GM12864 (cell line): Measurements from ENCODE around the gene NLRC5.

Experiments
- DNase-seq: peaks from one replicate; pipeline ENCODE4 v3.0.0-alpha.2; 2011; ENCODE audit warnings: low read depth
- H3K4me3 ChIP-seq: 2 replicates; pipeline ENCODE4 v1.5.1; 2011; ENCODE audit warnings: mild to moderate bottlenecking, low read depth, low read length, control low read depth
- TF ChIP-seq, protein P1 (sequence below): IDR thresholded peaks from 2 replicates; pipeline ENCODE4 v1.5.1; 2011; ENCODE audit warnings: low read depth, mild to moderate bottlenecking, moderate library complexity, low read length, control low read depth, inconsistent platforms; ENCODE audit errors: missing control alignments

NLRC5 gene

DNA sequence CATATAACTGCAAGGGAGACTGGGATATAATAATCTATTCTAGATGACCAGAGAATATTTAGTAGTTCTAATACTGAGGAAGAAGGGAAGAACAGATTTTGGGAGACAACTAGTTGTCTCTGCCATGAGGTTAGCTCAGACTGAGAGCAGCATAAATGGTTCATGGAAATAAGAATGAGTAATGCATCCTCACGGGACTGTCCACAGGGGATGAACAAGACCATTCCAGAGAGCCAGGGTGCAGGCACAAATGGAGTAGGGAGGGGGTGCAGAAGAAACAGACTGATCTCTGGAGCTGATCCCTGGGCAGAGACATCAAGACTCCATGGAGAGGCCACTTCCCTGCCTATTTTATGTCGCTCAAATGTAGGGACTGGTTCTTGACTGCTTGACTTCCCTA lies 30.4 kb downstream of the NLRC5 start:
- TF ChIP-seq, protein P1, sequence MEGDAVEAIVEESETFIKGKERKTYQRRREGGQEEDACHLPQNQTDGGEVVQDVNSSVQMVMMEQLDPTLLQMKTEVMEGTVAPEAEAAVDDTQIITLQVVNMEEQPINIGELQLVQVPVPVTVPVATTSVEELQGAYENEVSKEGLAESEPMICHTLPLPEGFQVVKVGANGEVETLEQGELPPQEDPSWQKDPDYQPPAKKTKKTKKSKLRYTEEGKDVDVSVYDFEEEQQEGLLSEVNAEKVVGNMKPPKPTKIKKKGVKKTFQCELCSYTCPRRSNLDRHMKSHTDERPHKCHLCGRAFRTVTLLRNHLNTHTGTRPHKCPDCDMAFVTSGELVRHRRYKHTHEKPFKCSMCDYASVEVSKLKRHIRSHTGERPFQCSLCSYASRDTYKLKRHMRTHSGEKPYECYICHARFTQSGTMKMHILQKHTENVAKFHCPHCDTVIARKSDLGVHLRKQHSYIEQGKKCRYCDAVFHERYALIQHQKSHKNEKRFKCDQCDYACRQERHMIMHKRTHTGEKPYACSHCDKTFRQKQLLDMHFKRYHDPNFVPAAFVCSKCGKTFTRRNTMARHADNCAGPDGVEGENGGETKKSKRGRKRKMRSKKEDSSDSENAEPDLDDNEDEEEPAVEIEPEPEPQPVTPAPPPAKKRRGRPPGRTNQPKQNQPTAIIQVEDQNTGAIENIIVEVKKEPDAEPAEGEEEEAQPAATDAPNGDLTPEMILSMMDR: no peak
- no peak for DNase-seq
- H3K4me3 ChIP-seq: no peak overlapping the region

DNA sequence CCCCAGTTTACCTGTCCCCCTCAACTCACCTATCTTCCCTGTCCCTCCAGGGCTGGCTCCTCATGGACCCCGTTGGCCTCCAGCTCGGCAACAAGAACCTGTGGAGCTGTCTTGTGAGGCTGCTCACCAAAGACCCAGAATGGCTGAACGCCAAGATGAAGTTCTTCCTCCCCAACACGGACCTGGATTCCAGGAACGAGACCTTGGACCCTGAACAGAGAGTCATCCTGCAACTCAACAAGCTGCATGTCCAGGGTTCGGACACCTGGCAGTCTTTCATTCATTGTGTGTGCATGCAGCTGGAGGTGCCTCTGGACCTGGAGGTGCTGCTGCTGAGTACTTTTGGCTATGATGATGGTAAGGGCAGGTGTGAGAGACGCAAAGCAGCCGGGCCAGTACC lies 31.3 kb downstream of the NLRC5 start:
- DNase-seq: no peak
- TF ChIP-seq, protein P1: no peak
- H3K4me3 ChIP-seq: no peak overlapping the region

DNA sequence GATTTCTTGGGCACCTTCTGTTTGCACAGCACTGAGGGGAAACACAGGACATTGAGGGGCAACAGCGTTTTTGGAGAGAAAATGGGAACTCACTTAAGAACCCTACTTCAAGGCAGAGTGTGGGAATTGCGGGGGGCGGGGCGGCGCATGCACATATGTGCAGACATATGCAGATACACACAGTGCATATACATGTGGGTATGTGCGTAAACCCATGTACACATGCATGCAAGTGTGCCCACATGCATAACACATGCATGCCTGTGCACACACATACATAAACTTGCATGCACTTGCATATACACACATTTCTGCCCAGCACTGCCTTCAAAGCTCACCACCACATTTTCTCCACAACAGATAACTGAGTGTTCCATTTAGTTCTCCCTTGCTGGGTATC lies 32.4 kb downstream of the NLRC5 start:
- TF ChIP-seq, protein P1: no peak
- no peak for DNase-seq
- H3K4me3 ChIP-seq: no peak overlapping the region

DNA sequence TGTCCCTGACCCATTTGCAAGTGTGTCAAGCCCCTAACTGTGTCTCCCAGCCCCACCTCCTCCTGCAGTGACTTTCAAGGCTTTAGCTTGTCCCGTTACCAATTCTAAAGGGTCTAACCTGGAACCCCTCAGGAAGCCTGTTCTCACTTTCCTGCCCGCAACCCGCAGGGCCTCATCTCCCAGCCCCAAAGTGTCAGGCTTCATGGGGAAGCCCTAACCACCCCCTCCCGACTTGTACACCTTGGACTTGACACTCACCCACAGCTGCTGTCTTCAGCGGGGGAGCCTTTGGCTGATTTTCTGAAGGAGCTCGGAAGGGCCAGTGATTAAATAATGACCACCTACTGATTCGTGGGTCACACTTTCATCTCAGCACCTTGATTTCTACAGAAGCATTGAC lies 33.1 kb downstream of the NLRC5 start:
- TF ChIP-seq, protein P1: no peak
- DNase-seq: no peak
- H3K4me3 ChIP-seq: no peak overlapping the region

DNA sequence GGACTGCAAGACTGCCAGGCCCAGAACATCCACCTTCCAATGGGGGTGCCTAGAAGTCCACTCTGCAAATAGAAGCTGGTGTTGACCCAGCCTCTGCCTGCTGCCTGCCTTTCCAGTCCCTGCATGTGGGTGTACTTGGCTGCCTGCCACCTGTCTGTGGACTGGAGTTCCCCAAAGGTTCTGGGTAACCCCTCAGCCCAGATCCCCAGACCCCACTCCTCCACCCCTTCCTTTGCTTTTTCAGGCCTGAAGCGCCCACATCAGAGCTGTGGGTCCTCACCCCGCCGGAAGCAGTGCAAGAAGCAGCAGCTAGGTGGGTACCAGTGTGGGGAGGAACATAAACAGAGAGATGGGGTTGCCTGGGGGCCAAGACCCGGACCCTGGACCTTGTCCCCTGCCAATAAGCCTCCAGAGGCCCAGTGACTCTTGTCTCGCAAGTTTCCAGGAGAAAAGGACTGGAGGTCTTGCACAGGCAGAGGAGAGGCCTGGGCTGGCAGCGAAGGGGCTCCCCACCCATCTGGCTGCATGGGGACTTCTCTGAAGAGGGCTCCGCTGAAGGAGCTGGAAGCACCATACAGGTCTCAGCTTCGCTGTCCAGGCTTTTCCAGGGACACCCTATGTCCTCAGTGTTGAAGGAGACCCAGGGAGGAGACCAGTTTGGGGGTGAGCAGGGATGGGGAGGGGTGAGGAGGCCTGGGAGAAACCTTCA lies 34.3 kb downstream of the NLRC5 start:
- DNase-seq: no peak
- no peak overlapping the region for H3K4me3 ChIP-seq
- TF ChIP-seq, protein P1: no peak

DNA sequence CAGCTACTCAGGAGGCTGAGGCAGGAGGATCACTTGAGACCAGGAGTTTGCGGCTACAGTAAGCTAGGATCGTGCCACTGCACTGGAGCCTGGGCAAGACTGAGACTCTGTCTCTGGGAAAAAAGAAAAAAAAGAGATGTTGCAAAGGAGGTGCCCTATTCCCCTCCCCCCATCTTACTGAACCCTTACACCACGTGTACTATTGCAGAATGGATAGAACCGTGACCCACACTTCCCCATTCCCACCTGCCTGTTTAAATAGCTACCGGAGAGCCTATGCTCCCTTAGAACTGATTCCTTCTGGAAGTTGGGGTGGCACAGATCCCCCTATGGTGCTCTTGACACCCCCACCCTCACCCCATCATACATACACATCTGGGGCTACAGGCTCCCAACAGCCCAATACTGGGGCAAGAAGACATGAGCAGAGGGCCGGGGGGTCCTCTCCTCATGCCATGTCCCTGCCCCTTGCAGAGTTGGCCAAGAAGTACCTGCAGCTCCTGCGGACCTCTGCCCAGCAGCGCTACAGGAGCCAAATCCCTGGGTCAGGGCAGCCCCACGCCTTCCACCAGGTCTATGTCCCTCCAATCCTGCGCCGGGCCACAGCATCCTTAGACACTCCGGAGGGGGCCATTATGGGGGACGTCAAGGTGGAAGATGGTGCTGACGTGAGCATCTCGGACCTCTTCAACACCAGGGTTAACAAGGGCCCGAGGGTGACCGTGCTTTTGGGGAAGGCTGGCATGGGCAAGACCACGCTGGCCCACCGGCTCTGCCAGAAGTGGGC lies 35.7 kb downstream of the NLRC5 start:
- H3K4me3 ChIP-seq: no peak overlapping the region
- TF ChIP-seq, protein P1: no peak
- no peak for DNase-seq
